ENCODE measurements around the gene KIF3C. TPM values are rescaled to one million over a fixed set of nuclear protein-coding genes. Genes with fewer than 3 reads are reported as not detected.
"Not testable (repeated sequence)": the region's sequence is repeated elsewhere in the genome, so short reads cannot be mapped to it uniquely, and the experiment has no call there.

The KIF3C gene
- total RNA-seq, 2 donors from 2014 or later, result 42.9 to 51.4 TPM

DNA sequence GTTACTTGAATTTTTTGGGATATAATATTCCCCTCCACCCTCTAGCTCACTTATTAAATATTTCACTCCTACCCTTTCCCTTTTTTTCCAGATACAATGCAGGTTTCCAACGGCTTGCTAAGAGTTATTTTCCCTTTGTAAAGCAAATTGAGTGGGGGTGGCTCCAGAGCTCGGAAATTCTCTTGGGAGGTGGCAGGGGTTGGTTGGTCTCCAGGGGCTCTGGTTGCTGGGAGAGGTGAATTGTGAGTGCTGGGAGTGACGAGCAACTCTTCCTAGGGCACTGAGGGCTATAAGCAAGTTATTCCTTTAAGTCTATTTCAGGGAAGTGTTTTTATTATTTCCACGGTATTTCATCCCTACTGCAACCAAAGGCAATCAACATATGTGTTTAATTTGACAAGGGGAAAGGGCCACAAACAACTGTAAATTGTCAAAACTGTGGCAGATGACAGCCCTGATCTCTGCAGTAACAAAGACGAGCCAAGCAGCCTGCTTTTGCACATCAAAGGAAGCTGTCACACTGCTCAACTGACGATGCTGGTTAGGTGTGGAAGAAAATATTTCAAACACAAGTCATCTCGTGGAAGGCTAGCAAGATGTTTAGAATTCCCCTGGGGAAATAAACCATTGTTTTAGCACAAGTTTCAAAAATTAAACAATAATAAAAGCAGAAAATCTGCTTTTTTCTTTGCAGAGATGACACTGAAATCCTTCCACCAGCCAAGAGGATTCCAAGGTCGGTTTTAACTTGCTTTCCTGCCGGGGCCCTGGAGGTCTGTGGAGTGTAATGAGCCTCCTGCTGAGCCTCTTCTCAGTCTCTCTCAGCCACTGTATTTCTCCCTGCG, 69.2 kb downstream of the KIF3C start:
- 4 to 19% methylated on average over 7 to 10 of the region's 10 CpGs for WGBS, 2 experiments (ENCODE audit: insufficient coverage in 1 of 2, insufficient read length in 1 of 2)
- Histone ChIP-seq H3K4me3 (ENCODE audit: low read length) (peak overlapping the region; percentile 30), H3K27me3 (ENCODE audit: control insufficient read depth, insufficient read depth, low read length, poor library complexity, severe bottlenecking) (no peaks in the 10 kb centered on the region), H3K4me1 (ENCODE audit: control insufficient read depth, insufficient read depth, low read length) (peaks cover 3% of the 10 kb centered on the region), H3K9me3 (ENCODE audit: control insufficient read depth, low read length) (peaks cover 5% of the 10 kb centered on the region), H3K9ac (ENCODE audit: extremely low read depth, low read length, poor library complexity, severe bottlenecking) (no peak overlapping the region), H3K27ac (ENCODE audit: low read depth, low read length) (peak overlapping the region; percentile 84), H3K36me3 (ENCODE audit: control insufficient read depth, insufficient read depth, low read length) (no peaks in the 10 kb centered on the region)
- Mint-ChIP-seq H3K27ac (peak overlapping the region; percentile 60), H3K4me3 (peak overlapping the region; percentile 17), H3K27me3 (ENCODE audit: insufficient read depth) (no peaks in the 10 kb centered on the region), H3K4me1 (peaks cover 12% of the 10 kb centered on the region), H3K9me3 (peaks cover 25% of the 10 kb centered on the region), H3K36me3 (ENCODE audit: low read depth) (no peaks in the 10 kb centered on the region)
- TF ChIP-seq CTCF (conservative IDR thresholded peaks at IDR 0.05), result no peak
- peak; percentile 80 for DNase-seq

- not testable (repeated sequence) for DNase-seq; H3K9ac ChIP-seq (ENCODE audit: extremely low read depth, low read length, poor library complexity, severe bottlenecking); H3K9me3 ChIP-seq (ENCODE audit: control insufficient read depth, low read length); H3K27me3 ChIP-seq (ENCODE audit: control insufficient read depth, insufficient read depth, low read length, poor library complexity, severe bottlenecking); H3K27me3 Mint-ChIP-seq (ENCODE audit: insufficient read depth); H3K4me3 ChIP-seq (ENCODE audit: low read length); H3K27ac Mint-ChIP-seq; H3K4me1 ChIP-seq (ENCODE audit: control insufficient read depth, insufficient read depth, low read length); H3K4me3 Mint-ChIP-seq; H3K27ac ChIP-seq (ENCODE audit: low read depth, low read length); H3K36me3 ChIP-seq (ENCODE audit: control insufficient read depth, insufficient read depth, low read length); H3K36me3 Mint-ChIP-seq (ENCODE audit: low read depth)
- Mint-ChIP-seq H3K4me1 (peaks cover 12% of the 10 kb centered on the region), H3K9me3 (peaks cover 15% of the 10 kb centered on the region)
- no CpG with 5 or more reads among the region's 5 CpGs for WGBS, 2 experiments (ENCODE audit: insufficient coverage in 1 of 2, insufficient read length in 1 of 2)
Observed at GRCh38 chr2:25909574-25909973, 72.7 kb downstream of the KIF3C start.

- H3K4me3 ChIP-seq (ENCODE audit: low read length), result no peak overlapping the region
- H3K27ac Mint-ChIP-seq, result no peak overlapping the region
- 99 to 100% methylated on average over 1 to 2 of the region's 2 CpGs for WGBS, 2 experiments (ENCODE audit: insufficient coverage in 1 of 2, insufficient read length in 1 of 2)
- H3K4me1 ChIP-seq (ENCODE audit: control insufficient read depth, insufficient read depth, low read length), result no peaks in the 10 kb centered on the region
- peaks cover 3% of the 10 kb centered on the region for H3K9me3 Mint-ChIP-seq
- H3K9me3 ChIP-seq (ENCODE audit: control insufficient read depth, low read length), result no peaks in the 10 kb centered on the region
- no peaks in the 10 kb centered on the region for H3K27me3 ChIP-seq (ENCODE audit: control insufficient read depth, insufficient read depth, low read length, poor library complexity, severe bottlenecking)
- H3K27me3 Mint-ChIP-seq (ENCODE audit: insufficient read depth), result no peaks in the 10 kb centered on the region
- DNase-seq, result no peak
- no peak overlapping the region for H3K27ac ChIP-seq (ENCODE audit: low read depth, low read length)
- no peak overlapping the region for H3K4me3 Mint-ChIP-seq
- H3K36me3 ChIP-seq (ENCODE audit: control insufficient read depth, insufficient read depth, low read length), result no peaks in the 10 kb centered on the region
- no peak overlapping the region for H3K9ac ChIP-seq (ENCODE audit: extremely low read depth, low read length, poor library complexity, severe bottlenecking)
- no peaks in the 10 kb centered on the region for H3K4me1 Mint-ChIP-seq
- H3K36me3 Mint-ChIP-seq (ENCODE audit: low read depth), result no peaks in the 10 kb centered on the region
- no peak for TF ChIP-seq CTCF (conservative IDR thresholded peaks at IDR 0.05)
Observed at GRCh38 chr2:25905126-25905525, 77.2 kb downstream of the KIF3C start.
